B cell (primary cell): ENCODE data around the gene GDA. TPM values are rescaled to one million over a fixed set of nuclear protein-coding genes. Genes with fewer than 3 reads are reported as not detected.

Source experiments
- ATAC-seq: fragments of 200-7000 bp; cut with Tn5 transposase; one replicate; pipeline ENCODE4 v1.10.0; 2021; ENCODE audit warnings: low read depth, mild to moderate bottlenecking, moderate number of reproducible peaks, moderate library complexity
- CTCF ChIA-PET: fragments of 350-600 bp; sonication (Branson Sonifier 250); formaldehyde crosslinking; loops from one replicate; lab custom pipeline; 2021; ENCODE audit warnings: antibody characterized with exemption, inconsistent platforms; lab: Charles Lee
- POLR2A ChIA-PET: fragments of 350-600 bp; sonication (Branson Sonifier 250); formaldehyde crosslinking; loops from one replicate; lab custom pipeline; 2021; ENCODE audit warnings: antibody characterized with exemption; lab: Charles Lee
- DNase-seq: peaks from one replicate; pipeline ENCODE4 v3.0.0; 2013
- H2AFZ ChIP-seq: 2 replicates; pipeline ENCODE4 v1.6.1; 2012; ENCODE audit warnings: mild to moderate bottlenecking, low read depth, low read length; ENCODE audit not compliant: insufficient read depth, poor library complexity, severe bottlenecking
- H3K27ac ChIP-seq, 2 donors: 1 replicate in 1 of 2; 2 replicates in 1 of 2; pipeline ENCODE4 v1.5.1; 2012 to 2013; ENCODE audit warnings: low read length in 2 of 2, mild to moderate bottlenecking in 2 of 2, moderate library complexity in 1 of 2
- H3K27me3 ChIP-seq, 4 experiments: fragments of 200-600 bp in 1 of 4; sonication (generic) in 1 of 4; replicated peaks in 1 of 4; 1 replicate in 2 of 4; 2 replicates in 2 of 4; pipeline versions ENCODE4 v1.6.1 to v1.7.0; 2013 to 2016; ENCODE audit warnings: low read length in 3 of 4, mild to moderate bottlenecking in 2 of 4, mixed read lengths in 1 of 4, moderate library complexity in 1 of 4; ENCODE audit not compliant: insufficient read depth in 4 of 4, control insufficient read depth in 3 of 4; ENCODE audit errors: control extremely low read depth in 1 of 4
- H3K36me3 ChIP-seq, 2 experiments: replicated peaks in 1 of 2; 1 replicate in 1 of 2; 2 replicates in 1 of 2; pipeline versions ENCODE4 v1.6.1 to v1.7.1; 2013; ENCODE audit warnings: low read length in 1 of 2; ENCODE audit not compliant: insufficient read depth in 2 of 2, control insufficient read depth in 1 of 2; ENCODE audit errors: control extremely low read depth in 1 of 2, extremely low read depth in 1 of 2
- H3K4me1 ChIP-seq, 2 donors: fragments of 200-600 bp in 1 of 2; sonication (generic) in 1 of 2; 1 replicate in 1 of 2; 2 replicates in 1 of 2; pipeline versions ENCODE4 v1.5.1 to v1.6.1; 2013 to 2017; ENCODE audit warnings: low read length in 2 of 2; ENCODE audit not compliant: control insufficient read depth in 2 of 2, insufficient read depth in 2 of 2
- H3K4me2 ChIP-seq: replicated peaks from 2 replicates; pipeline ENCODE3; 2012; ENCODE audit warnings: mild to moderate bottlenecking, low read depth, low read length; ENCODE audit not compliant: poor library complexity, severe bottlenecking
- H3K4me3 ChIP-seq, 5 experiments: fragments of 200-600 bp in 1 of 5; sonication (generic) in 1 of 5; 1 replicate in 3 of 5; 2 replicates in 2 of 5; pipeline versions ENCODE4 v1.5.1 to v1.7.0; 2011 to 2016; ENCODE audit warnings: low read length in 4 of 5, mild to moderate bottlenecking in 4 of 5, low read depth in 2 of 5, control low read depth in 1 of 5, moderate library complexity in 1 of 5; ENCODE audit not compliant: insufficient read depth in 1 of 5; ENCODE audit errors: control extremely low read depth in 1 of 5, extremely low read depth in 1 of 5
- H3K79me2 ChIP-seq: fragments of 200-600 bp; sonication (generic); one replicate; pipeline ENCODE4 v1.6.0; 2016; ENCODE audit warnings: low read length; ENCODE audit not compliant: control insufficient read depth, insufficient read depth
- H3K9ac ChIP-seq: fragments of 200-600 bp; sonication (generic); 2 replicates; pipeline ENCODE4 v1.6.1; 2017; ENCODE audit warnings: mild to moderate bottlenecking, low read length, moderate library complexity
- H3K9me3 ChIP-seq, 3 donors: one replicate each; pipeline versions ENCODE4 v1.6.1 to v1.7.1; 2013; ENCODE audit warnings: low read length in 2 of 3; ENCODE audit not compliant: control insufficient read depth in 2 of 3, insufficient read depth in 1 of 3; ENCODE audit errors: control extremely low read depth in 1 of 3
- H4K20me1 ChIP-seq: 2 replicates; pipeline ENCODE4 v1.6.0; 2012; ENCODE audit warnings: mild to moderate bottlenecking, low read length; ENCODE audit not compliant: insufficient read depth, control insufficient read depth, poor library complexity, severe bottlenecking
- H3K27ac Mint-ChIP-seq: one replicate; pipeline ENCODE4 v1.8.0; 2021; ENCODE audit warnings: mixed read lengths
- H3K27me3 Mint-ChIP-seq: one replicate; pipeline ENCODE4 v1.8.0; 2021; ENCODE audit warnings: mixed read lengths
- H3K4me1 Mint-ChIP-seq: one replicate; pipeline ENCODE4 v1.8.0; 2021; ENCODE audit warnings: mixed read lengths
- H3K4me3 Mint-ChIP-seq: one replicate; pipeline ENCODE4 v1.8.0; 2021; ENCODE audit warnings: mixed read lengths
- H3K9me3 Mint-ChIP-seq: one replicate; pipeline ENCODE4 v1.8.0; 2022; ENCODE audit warnings: mixed read lengths; ENCODE audit not compliant: insufficient read depth
- EZH2 ChIP-seq: IDR thresholded peaks from 2 replicates; pipeline ENCODE4 v1.6.1; 2012; ENCODE audit warnings: borderline replicate concordance, low read depth, mild to moderate bottlenecking, moderate library complexity, low read length; ENCODE audit not compliant: insufficient read depth, poor library complexity, severe bottlenecking
- WGBS: methylation state at CpG from one replicate; pipeline ENCODE4 v1.1.5; 2013; ENCODE audit warnings: missing lambda C conversion rate; ENCODE audit not compliant: insufficient coverage; 5-methylcytosine and 5-hydroxymethylcytosine counted together
- intact Hi-C: fragments of 100-400 bp; cut with micrococcal nuclease; formaldehyde crosslinking; loops from one replicate; pipeline ENCODE4 v1.10.0; 2022
- polyA plus RNA-seq: library from polyadenylated mRNA; depleted of rRNA; stranded (reverse); fragments of >200 nt; gene quantifications from 2 replicates; pipeline ENCODE4 v1.2.3, GENCODE V29; 2012
- total RNA-seq, 2 donors: library from RNA; stranded (reverse); fragments of 120-200 nt in 1 of 2; gene quantifications; 1 replicate in 1 of 2; 2 replicates in 1 of 2; pipeline versions ENCODE4 v1.2.3 to v1.2.4, GENCODE V29; 2013 to 2022
- TF ChIP-seq, protein P1 (sequence below): fragments of 200-600 bp; IDR thresholded peaks from one replicate; pipeline ENCODE4 v1.8.0; 2022; ENCODE audit warnings: antibody characterized with exemption, mild to moderate bottlenecking

Gene GDA
- total and polyA plus RNA-seq, 2 donors (not counting 1 experiment from before 2014, with no cell fraction given): not detected

DNA sequence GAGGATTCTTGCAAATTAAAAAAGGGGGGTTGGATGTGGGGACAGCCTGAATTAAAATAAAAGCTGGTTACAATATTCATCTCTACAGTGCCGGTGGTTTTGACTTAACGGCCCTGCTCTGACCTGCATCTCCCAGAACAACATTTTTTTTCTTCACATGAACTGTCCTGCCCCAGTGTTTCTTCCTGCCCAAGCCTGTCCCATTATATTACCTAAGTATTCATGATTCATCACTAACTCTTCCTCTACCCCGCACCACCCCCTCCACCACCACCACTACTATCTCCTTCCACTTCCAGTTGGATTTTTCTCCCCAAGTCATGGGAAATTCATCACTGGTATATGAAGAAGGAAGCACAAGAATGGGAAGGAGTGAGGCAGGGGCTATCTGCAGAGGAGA, 125.7 kb downstream of the GDA start:
- Histone ChIP-seq H3K9me3 (no peaks in the 10 kb centered on the region), H3K9ac (no peak overlapping the region), H3K4me1 (no peaks in the 10 kb centered on the region), H3K4me2 (no peak overlapping the region), H3K4me3 (no peak overlapping the region), H3K27me3 (no peaks in the 10 kb centered on the region), H4K20me1 (no peaks in the 10 kb centered on the region), H2AFZ (no peak overlapping the region), H3K79me2 (no peaks in the 10 kb centered on the region), H3K36me3 (no peaks in the 10 kb centered on the region), H3K27ac (no peak overlapping the region)
- ATAC-seq (no peak), DNase-seq (no peak)
- POLR2A ChIA-PET: no interaction called here
- Mint-ChIP-seq H3K27me3 (peaks cover 15% of the 10 kb centered on the region), H3K4me3 (no peak overlapping the region), H3K4me1 (no peaks in the 10 kb centered on the region), H3K9me3 (no peaks in the 10 kb centered on the region), H3K27ac (no peak overlapping the region)
- WGBS: 88% methylated on average over 2 of the region's 3 CpGs
- CTCF ChIA-PET: interaction anchor here (0.8 to 3.1 kb wide), 3 partner anchors 18 to 990 kb away, joined by 3 to 19 read pairs (median 4); no protein-coding TSS in a partner anchor
- TF ChIP-seq, protein P1, sequence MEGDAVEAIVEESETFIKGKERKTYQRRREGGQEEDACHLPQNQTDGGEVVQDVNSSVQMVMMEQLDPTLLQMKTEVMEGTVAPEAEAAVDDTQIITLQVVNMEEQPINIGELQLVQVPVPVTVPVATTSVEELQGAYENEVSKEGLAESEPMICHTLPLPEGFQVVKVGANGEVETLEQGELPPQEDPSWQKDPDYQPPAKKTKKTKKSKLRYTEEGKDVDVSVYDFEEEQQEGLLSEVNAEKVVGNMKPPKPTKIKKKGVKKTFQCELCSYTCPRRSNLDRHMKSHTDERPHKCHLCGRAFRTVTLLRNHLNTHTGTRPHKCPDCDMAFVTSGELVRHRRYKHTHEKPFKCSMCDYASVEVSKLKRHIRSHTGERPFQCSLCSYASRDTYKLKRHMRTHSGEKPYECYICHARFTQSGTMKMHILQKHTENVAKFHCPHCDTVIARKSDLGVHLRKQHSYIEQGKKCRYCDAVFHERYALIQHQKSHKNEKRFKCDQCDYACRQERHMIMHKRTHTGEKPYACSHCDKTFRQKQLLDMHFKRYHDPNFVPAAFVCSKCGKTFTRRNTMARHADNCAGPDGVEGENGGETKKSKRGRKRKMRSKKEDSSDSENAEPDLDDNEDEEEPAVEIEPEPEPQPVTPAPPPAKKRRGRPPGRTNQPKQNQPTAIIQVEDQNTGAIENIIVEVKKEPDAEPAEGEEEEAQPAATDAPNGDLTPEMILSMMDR: no peak
- TF ChIP-seq EZH2: no peak
- intact Hi-C loops: no loop called here

DNA sequence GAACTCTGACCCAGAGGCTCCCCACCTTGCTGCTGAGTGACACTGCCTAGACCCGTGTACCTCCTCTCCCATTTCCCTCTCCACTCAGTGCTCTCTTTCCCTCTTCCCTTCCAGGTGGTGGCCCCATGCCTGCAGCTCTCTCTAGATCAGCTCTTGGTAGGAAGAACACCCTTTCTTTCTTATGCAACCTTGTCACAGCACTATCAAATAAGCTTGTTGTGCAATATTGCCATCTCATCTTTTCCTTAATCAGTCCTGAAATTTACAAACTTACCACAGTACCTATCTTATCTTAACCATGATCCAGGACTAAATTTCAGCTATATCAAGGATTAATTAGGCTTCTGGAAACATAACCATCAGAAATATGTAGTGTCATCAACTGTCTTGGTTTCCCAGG, 127.2 kb downstream of the GDA start:
- TF ChIP-seq, protein P1: no peak
- TF ChIP-seq EZH2: no peak
- H3K4me1 ChIP-seq: no peaks in the 10 kb centered on the region
- H3K36me3 ChIP-seq: no peaks in the 10 kb centered on the region
- ChIA-PET POLR2A (no interaction called here), CTCF (interaction anchor here (0.7 to 9.8 kb wide), 6 partner anchors 9 to 545 kb away, joined by 3 to 293 read pairs (median 4); no protein-coding TSS in a partner anchor)
- no peaks in the 10 kb centered on the region for H3K79me2 ChIP-seq
- no peak overlapping the region for H3K4me3 ChIP-seq
- intact Hi-C loops: no loop called here
- Mint-ChIP-seq H3K4me1 (no peaks in the 10 kb centered on the region), H3K27me3 (peaks cover 15% of the 10 kb centered on the region), H3K9me3 (no peaks in the 10 kb centered on the region), H3K27ac (no peak overlapping the region), H3K4me3 (no peak overlapping the region)
- whole genome bisulfite sequencing: 57% methylated on average over 1 of the region's 1 CpG
- no peaks in the 10 kb centered on the region for H3K27me3 ChIP-seq
- no peak overlapping the region for H3K27ac ChIP-seq
- DNase-seq: no peak
- no peak overlapping the region for H3K4me2 ChIP-seq
- no peak overlapping the region for H2AFZ ChIP-seq
- H3K9ac ChIP-seq: no peak overlapping the region
- no peak for ATAC-seq
- no peaks in the 10 kb centered on the region for H3K9me3 ChIP-seq
- no peaks in the 10 kb centered on the region for H4K20me1 ChIP-seq
